Thyroid gland (tissue), 4 donors: ENCODE measurements around the gene RBL2. TPM values are rescaled to one million over a fixed set of nuclear protein-coding genes. Genes with fewer than 3 reads are reported as not detected.
"Not testable (repeated sequence)": the region's sequence is repeated elsewhere in the genome, so short reads cannot be mapped to it uniquely, and the experiment has no call there.

ENCODE experiments used
- DNase-seq, 2 donors: peaks; one replicate each; pipeline ENCODE4 v3.0.0-alpha.2; 2019
- H3K27ac ChIP-seq, 3 donors: fragments of 200-600 bp; sonication (generic); 1 replicate in 2 of 3; 2 replicates in 1 of 3; pipeline ENCODE4 v1.5.1; 2016 to 2019; ENCODE audit warnings: mild to moderate bottlenecking in 1 of 3, moderate library complexity in 1 of 3
- H3K27me3 ChIP-seq: fragments of 200-600 bp; sonication (generic); one replicate; pipeline ENCODE4 v1.5.1; 2019
- H3K36me3 ChIP-seq, 2 donors: fragments of 200-600 bp; sonication (generic); one replicate each; pipeline ENCODE4 v1.5.1; 2016 to 2019
- H3K4me1 ChIP-seq, 2 donors: fragments of 200-600 bp; sonication (generic); one replicate each; pipeline ENCODE4 v1.5.1; 2017 to 2019
- H3K4me3 ChIP-seq, 3 donors: fragments of 200-600 bp; sonication (generic); replicated peaks in 1 of 3; 1 replicate in 2 of 3; 2 replicates in 1 of 3; pipeline ENCODE4 v1.5.1; 2016; ENCODE audit warnings: mild to moderate bottlenecking in 1 of 3
- H3K9me3 ChIP-seq: fragments of 200-600 bp; sonication (generic); one replicate; pipeline ENCODE4 v1.5.1; 2017
- CTCF ChIP-seq, 6 experiments: fragments of 200-600 bp in 3 of 6; fragments of 450-650 bp in 3 of 6; sonication (generic) in 3 of 6; IDR thresholded peaks; one replicate each; pipeline ENCODE4 v1.5.1; 2016 to 2019; ENCODE audit warnings: antibody characterized with exemption in 6 of 6, mild to moderate bottlenecking in 2 of 6, inconsistent platforms in 1 of 6, moderate library complexity in 1 of 6
- POLR2A ChIP-seq, 2 donors: fragments of 450-650 bp; IDR thresholded peaks; one replicate each; pipeline ENCODE4 v1.6.1; 2017; ENCODE audit warnings: antibody characterized with exemption in 2 of 2, mild to moderate bottlenecking in 2 of 2, moderate library complexity in 1 of 2
- WGBS, 2 donors: methylation state at CpG; one replicate each; pipeline ENCODE4 v1.1.5; 2017; 5-methylcytosine and 5-hydroxymethylcytosine counted together
- intact Hi-C: fragments of 100-400 bp; cut with DNase I; formaldehyde crosslinking; loops from one replicate; pipeline ENCODE4 v1.15.1; 2023
- total RNA-seq, 4 donors: library from RNA; depleted of rRNA; stranded (reverse); fragments of >200 nt; gene quantifications; one replicate each; pipeline ENCODE4 v1.2.3, GENCODE V29; 2016

RBL2 gene
- total RNA-seq, 4 donors from 2014 or later = 110 to 166 (median 145) TPM

GRCh38 chr16:53414381-53414780, 19.9 kb upstream of the RBL2 start:
- no peaks in the 10 kb centered on the region for H3K36me3 ChIP-seq
- no peaks in the 10 kb centered on the region for H3K27me3 ChIP-seq
- H3K4me3 ChIP-seq = no peak overlapping the region
- no peaks in the 10 kb centered on the region for H3K4me1 ChIP-seq
- no peaks in the 10 kb centered on the region for H3K9me3 ChIP-seq
- no peak for TF ChIP-seq POLR2A (IDR thresholded peaks at IDR 0.05)
- TF ChIP-seq CTCF (IDR thresholded peaks at IDR 0.05) = no peak
- no peak overlapping the region for H3K27ac ChIP-seq
- intact Hi-C loops = no loop called here
- no peak for DNase-seq
- WGBS, 2 donors = 92 to 93% methylated on average over 16 of the region's 16 CpGs

GRCh38 chr16:53415504-53415903, 18.8 kb upstream of the RBL2 start:
- H3K4me3 ChIP-seq = no peak overlapping the region
- peak in 1 of 2 donors; percentile 17 for DNase-seq
- TF ChIP-seq POLR2A (IDR thresholded peaks at IDR 0.05) (no peak), CTCF (IDR thresholded peaks at IDR 0.05) (no peak)
- no peaks in the 10 kb centered on the region for H3K27me3 ChIP-seq
- H3K4me1 ChIP-seq = no peaks in the 10 kb centered on the region
- intact Hi-C loops = no loop called here
- H3K9me3 ChIP-seq = no peaks in the 10 kb centered on the region
- WGBS, 2 donors = 16 to 21% methylated on average over 4 of the region's 4 CpGs
- H3K36me3 ChIP-seq = no peaks in the 10 kb centered on the region
- no peak overlapping the region for H3K27ac ChIP-seq

GRCh38 chr16:53417011-53417410, 17.3 kb upstream of the RBL2 start:
- Histone ChIP-seq H3K9me3 (no peaks in the 10 kb centered on the region), H3K27me3 (no peaks in the 10 kb centered on the region), H3K4me1 (no peaks in the 10 kb centered on the region), H3K36me3 (no peaks in the 10 kb centered on the region), H3K27ac (no peak overlapping the region), H3K4me3 (no peak overlapping the region)
- intact Hi-C loops = no loop called here
- WGBS, 2 donors = 64 to 76% methylated on average over 4 of the region's 4 CpGs
- TF ChIP-seq CTCF (IDR thresholded peaks at IDR 0.05) (no peak), POLR2A (IDR thresholded peaks at IDR 0.05) (no peak)
- DNase-seq = no peak

- Histone ChIP-seq H3K27me3 (no peaks in the 10 kb centered on the region), H3K4me3 (no peak overlapping the region), H3K9me3 (no peaks in the 10 kb centered on the region), H3K4me1 (no peaks in the 10 kb centered on the region), H3K36me3 (no peaks in the 10 kb centered on the region), H3K27ac (no peak overlapping the region)
- no peak for TF ChIP-seq POLR2A (IDR thresholded peaks at IDR 0.05)
- no peak for TF ChIP-seq CTCF (IDR thresholded peaks at IDR 0.05)
- intact Hi-C loops = no loop called here
- no peak for DNase-seq
- 95 to 96% methylated on average over 7 of the region's 7 CpGs for WGBS, 2 donors
These were observed 16.3 kb upstream of the RBL2 start for GRCh38 chr16:53417976-53418375.

GRCh38 chr16:53419383-53419709, 14.9 kb upstream of the RBL2 start:
- DNase-seq, H3K36me3 ChIP-seq, intact Hi-C loops, H3K27ac ChIP-seq, H3K4me3 ChIP-seq, H3K9me3 ChIP-seq, H3K27me3 ChIP-seq, H3K4me1 ChIP-seq: not testable (repeated sequence)
- WGBS, 2 donors = 56 to 77% methylated on average over 2 of the region's 2 CpGs

GRCh38 chr16:53421248-53421647, 13.0 kb upstream of the RBL2 start:
- Histone ChIP-seq H3K4me1 (no peaks in the 10 kb centered on the region), H3K4me3 (no peak overlapping the region), H3K27me3 (no peaks in the 10 kb centered on the region), H3K9me3 (no peaks in the 10 kb centered on the region), H3K27ac (no peak overlapping the region), H3K36me3 (no peaks in the 10 kb centered on the region)
- WGBS, 2 donors = 95 to 97% methylated on average over 24 of the region's 24 CpGs
- DNase-seq = no peak
- TF ChIP-seq POLR2A (IDR thresholded peaks at IDR 0.05) (no peak), CTCF (IDR thresholded peaks at IDR 0.05) (no peak)
- intact Hi-C loops = no loop called here

GRCh38 chr16:53423968-53424367, 10.3 kb upstream of the RBL2 start:
- H3K4me1 ChIP-seq, H3K4me3 ChIP-seq, H3K27ac ChIP-seq, DNase-seq, intact Hi-C loops, H3K27me3 ChIP-seq, H3K36me3 ChIP-seq, H3K9me3 ChIP-seq: not testable (repeated sequence)
- 95% methylated on average over 1 of the region's 1 CpG for WGBS, 2 donors
